Amygdala (tissue), 56 donors: ENCODE data around the gene ZNF687.

ENCODE experiments used
- DNase-seq, 56 donors: peaks; one replicate each; lab custom pipeline; 2025; lab: John Stamatoyannopoulos, UW

ZNF687 gene

DNA sequence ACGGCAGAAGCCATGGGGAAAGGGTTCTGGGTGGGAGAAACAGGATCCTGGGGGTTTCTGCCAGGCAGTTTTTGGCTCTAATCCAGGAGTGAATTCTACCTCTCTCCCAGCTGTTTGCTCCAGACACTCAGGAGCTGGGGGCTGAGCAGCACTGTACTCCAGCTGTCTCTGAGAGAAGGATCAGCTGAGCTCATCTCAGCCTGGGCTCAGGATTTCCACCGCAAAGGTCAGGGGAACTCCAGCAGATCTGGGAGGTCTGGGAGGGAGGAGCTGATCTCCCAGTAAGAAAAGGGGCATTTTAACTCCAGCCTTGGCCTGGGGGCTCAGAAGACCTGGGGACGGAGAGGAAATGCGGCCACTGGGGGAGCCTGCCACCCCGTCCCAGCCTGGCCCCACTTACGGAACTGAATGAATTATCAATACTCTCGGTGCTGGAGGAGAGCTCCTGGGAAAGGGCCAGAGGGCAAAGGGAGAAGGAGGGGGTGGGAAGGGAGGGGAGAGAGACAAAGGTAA lies 27.8 kb downstream of the ZNF687 start:
- no peak for DNase-seq

DNA sequence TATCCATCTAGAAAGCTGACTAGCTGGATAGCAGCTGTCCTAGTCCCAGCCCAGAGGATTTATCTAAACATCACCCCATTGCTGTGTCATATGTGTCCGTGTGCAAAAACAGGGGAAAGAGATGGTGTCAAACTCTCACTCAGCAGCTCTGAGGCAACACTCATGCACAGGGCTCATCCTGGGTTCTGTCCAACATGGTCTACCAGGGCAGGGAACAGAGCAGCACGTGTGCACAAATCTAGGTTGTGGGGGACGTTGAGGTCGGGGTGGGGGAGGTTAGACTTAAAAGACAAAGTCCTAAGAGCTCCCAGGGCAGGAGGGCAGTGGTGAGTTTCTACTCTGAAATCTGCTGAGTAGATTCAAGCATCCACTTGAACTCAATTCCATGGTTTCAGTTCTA lies 28.9 kb downstream of the ZNF687 start:
- DNase-seq, result no peak

GRCh38 chr1:151311589-151312331 lies 29.7 kb downstream of the ZNF687 start:
- peak in 26 of 56 donors; percentile 7 to 74 (median 36) for DNase-seq

DNA sequence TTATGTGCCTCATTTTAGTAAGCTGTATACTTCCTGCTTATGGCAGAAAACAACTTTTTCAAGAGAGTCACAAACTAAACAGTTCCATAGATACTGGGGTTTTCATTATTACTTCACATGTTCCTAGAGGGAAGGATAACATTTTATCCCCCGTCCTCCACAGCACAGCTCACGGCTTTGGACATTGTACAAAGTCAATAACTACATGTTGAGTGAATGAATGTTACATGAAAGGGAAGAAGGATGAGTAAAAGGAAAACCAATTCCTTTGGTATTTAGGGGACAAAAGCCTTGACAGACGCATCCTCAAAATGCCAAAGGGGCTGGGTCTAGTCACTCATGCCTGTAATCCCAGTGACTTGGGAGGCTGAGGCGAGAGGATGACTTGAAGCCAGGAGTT lies 30.3 kb downstream of the ZNF687 start:
- DNase-seq, result no peak

DNA sequence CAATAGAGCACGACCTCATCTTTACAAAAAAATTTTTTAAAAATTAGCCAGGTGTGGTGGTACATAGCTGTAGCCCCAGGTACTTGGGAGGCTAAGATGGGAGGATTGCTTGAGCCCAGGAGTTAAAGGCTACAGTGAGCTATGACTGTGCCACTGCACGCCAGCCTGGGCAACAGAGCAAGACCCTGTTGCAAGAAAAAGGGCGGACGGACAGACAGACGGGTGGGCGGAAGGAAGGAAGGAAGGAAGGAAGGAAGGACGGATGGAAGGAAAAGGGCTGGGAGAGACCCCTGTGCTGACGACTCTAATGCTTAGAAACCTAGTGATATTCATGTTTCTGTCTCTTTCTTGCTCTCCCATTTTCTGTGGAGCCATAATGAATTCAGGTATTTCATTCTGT lies 30.7 kb downstream of the ZNF687 start:
- no peak for DNase-seq

DNA sequence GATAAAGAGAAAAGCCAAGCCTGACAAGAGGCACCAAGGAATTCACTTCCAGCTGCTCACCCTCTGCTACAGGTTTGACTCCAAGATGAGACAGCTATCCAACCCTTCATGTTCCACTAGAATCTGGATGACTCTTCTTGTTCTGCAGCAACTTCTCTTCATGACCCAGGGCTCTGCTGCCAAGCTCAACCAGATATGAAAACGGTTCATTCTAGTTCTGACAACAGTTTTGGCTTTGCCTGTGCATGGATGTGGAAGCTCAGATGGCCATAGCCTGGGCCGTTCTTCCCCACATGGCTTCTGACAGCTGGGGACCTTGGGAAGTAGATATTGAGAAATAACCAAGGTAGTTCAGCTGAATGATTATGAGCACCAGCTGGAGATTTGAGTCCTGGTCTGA lies 31.4 kb downstream of the ZNF687 start:
- peak in 2 of 56 donors; percentile 12 to 27 for DNase-seq

GRCh38 chr1:151314137-151314875 lies 32.2 kb downstream of the ZNF687 start:
- peak in 55 of 56 donors; percentile 23 to 95 (median 77) for DNase-seq

- DNase-seq, result no peak
Observed at GRCh38 chr1:151315565-151316235, 33.6 kb downstream of the ZNF687 start.

- DNase-seq, result no peak
Observed at GRCh38 chr1:151318975-151319374, 36.9 kb downstream of the ZNF687 start.

DNA sequence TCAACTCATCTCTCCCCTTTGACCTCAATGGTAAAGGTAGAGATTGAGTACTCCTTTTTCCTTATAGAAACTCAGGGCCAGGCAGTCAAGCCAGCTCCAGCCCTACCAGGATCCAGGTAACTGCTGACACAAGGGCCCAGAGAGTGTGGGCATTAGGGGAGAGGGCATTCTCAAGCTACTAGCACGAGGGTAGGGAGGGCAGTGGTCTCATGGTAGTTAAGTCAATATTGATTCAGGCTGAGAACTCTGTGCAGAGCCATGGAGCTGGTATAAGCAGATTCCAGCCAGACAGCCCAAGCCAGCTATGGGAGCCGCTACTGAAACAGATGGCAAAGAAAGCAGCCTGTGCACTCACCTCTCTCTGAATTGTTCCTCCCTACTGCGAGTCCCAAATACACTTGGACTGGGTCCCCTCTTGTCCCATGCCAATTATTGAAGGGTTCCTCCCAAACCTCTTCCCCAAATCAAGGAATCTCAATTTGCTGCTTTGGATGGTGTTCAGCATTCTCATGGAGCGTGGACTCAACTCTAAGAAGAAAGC lies 42.4 kb downstream of the ZNF687 start:
- no peak for DNase-seq

DNA sequence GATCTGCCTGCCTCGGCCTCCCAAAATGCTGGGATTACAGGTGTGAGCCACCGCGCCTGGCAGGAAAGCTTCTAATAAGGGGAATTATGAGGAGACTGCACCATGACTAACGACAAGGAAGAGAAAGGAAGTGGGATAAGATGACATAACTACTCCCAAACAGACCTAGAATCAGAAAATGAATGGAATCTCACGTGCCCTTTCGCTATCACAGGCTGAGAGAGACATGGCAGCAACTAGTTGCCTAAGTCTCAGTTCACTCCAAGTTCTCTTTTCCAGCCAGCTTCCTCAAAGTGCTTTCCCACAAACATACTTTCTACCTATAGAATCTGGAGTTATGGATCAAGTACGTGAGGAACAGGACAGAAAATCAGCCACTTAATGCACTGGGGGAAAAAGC lies 43.1 kb downstream of the ZNF687 start:
- no peak for DNase-seq

DNA sequence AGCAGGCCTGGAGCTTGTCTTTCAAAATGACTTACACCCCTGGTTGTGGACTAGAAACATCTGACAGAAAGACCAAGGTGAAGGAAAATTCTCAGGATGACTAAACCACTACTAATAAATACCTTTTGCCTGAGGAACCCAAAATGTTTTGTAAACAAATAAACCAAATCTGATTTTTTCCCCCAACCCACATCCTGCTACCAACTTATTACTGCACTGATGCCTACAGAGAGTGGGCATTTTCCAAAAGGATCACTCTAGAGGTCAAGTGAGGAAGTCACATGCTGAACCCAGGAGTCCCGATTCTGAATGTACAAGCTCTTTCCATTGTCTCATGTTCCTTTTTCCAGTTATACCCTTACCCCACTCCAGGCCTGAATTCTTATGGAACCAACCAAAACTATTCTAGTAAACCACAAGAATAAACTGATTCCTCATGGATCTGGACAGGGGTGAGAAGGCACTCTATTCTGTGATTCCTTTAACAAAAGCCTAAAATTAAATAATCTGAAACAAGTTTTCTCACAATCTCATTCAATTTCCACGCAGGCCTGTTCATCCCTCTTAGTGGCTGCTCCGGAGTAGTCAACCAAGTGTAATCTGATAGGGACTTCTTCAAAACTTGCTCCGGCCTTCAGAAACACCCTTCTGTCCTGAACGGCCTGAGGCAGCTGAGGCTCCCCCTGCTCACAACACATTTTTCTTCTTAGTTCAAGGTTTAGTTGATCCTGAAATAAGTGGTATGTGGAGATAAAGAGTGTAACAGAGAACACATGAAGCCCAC lies 43.7 kb downstream of the ZNF687 start:
- DNase-seq, result no peak

GRCh38 chr1:151326619-151327222 lies 44.6 kb downstream of the ZNF687 start:
- peak in 23 of 56 donors; percentile 31 to 75 (median 53) for DNase-seq

DNA sequence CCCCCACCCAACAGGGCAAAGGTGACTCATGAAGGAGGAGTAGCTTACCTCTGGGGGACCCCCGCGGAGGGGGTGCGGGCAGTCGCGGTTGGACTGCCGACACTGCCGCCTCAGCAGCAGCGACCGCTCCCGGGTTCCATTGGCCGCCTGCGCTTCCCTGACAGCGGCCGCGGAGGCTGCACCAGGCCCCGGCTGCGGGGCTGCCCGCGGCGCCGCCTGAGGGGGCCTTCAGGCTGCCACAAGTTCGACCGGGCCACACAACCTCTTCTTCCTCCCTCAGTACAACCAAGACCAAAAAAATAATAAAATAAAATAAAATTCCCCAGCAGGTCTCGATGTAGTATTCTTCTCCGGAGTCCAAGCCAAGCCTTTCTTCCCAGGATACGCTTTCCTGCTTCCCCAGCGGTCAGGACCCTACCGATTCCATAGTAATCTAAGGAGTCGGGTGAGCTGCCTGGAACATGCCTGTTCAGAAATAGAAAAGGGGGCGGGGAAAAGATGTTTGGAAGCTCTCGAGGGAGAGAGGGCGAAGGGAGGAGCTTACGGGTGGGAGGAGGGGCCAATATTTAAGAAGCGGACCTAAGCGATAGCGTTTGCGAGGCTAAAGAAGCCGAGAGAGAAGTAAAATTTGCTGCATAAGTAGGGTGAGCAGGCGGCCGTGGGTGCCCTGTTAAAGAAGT lies 45.3 kb downstream of the ZNF687 start, which contains the start of gene PI4KB:
PI4KB (minus strand) TSS at position 194 of the 680 bp plus-strand sequence. CDS start 10,935 bp downstream, outside the sequence.
- DNase-seq, result peak; percentile 38 to 96 (median 85)

GRCh38 chr1:151327903-151328674 lies 46.0 kb downstream of the ZNF687 start:
- peak in 16 of 56 donors; percentile 10 to 66 (median 44) for DNase-seq

DNA sequence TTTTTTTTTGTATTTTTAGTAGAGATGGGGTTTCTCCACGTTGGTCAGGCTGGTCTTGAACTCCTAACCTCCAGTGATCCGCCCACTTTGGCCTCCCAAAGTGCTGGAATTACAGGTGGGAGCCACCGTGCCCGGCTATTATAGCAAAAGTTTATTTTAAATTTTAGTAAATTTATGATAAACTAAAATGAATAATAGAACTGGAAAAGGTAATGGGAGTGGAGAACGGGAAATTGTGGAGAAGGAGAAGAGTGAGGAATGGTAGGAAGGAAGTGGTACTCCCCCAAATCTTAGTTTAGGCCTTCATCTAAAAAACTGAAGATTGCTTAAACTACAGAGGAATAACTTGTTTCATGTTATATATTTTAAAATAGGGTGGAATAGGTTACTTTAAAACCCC lies 52.7 kb downstream of the ZNF687 start:
- no peak for DNase-seq

DNA sequence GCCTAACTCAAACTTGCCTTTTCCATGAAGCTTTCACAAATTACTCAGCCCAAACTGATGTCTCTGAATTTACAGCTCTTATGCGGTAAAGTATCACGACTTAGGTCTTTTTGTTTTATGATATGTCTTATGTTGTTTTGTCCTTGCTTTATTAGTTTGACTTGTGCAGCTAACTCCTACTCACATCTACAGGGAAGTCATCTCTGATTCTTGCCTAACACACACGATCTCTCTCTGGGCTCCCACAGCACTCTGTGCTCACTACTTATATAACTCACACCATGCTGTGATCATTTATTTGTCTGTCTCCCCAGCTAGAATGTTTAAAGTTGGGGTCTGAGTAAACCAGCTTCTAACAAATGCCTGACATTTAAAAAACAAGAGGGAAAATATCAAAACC lies 54.5 kb downstream of the ZNF687 start:
- no peak for DNase-seq
